OCI-LY1 (cell line): ENCODE results near the gene MRPL54.

ENCODE experiments used
- H2AFZ ChIP-seq: fragments of 200-600 bp; sonication (generic), shearing (Covaris generic); 2 replicates; pipeline ENCODE4 v1.6.0; 2014; ENCODE audit warnings: antibody characterized with exemption, mild to moderate bottlenecking, low read length
- H3F3A ChIP-seq: fragments of 200-600 bp; sonication (generic), shearing (Covaris generic); 2 replicates; pipeline ENCODE4 v1.6.0; 2014; ENCODE audit warnings: mild to moderate bottlenecking, antibody characterized with exemption, low read length, moderate library complexity; ENCODE audit not compliant: insufficient read depth
- H3K27ac ChIP-seq: fragments of 200-600 bp; sonication (generic); 2 replicates; pipeline ENCODE4 v1.5.1; 2014; ENCODE audit warnings: low read length, mixed run types, mild to moderate bottlenecking, low read depth; ENCODE audit not compliant: poor library complexity, severe bottlenecking
- H3K27me3 ChIP-seq: fragments of 200-600 bp; sonication (generic); 2 replicates; pipeline ENCODE4 v1.6.0; 2014; ENCODE audit warnings: antibody characterized with exemption, mild to moderate bottlenecking, low read length, moderate library complexity; ENCODE audit not compliant: insufficient read depth
- H3K36me3 ChIP-seq: fragments of 200-600 bp; sonication (generic); 2 replicates; pipeline ENCODE4 v1.6.1; 2014; ENCODE audit warnings: mild to moderate bottlenecking, antibody characterized with exemption, low read length, moderate library complexity, mixed read lengths; ENCODE audit not compliant: insufficient read depth
- H3K4me1 ChIP-seq: fragments of 200-600 bp; sonication (generic); 2 replicates; pipeline ENCODE4 v1.5.1; 2014; ENCODE audit warnings: mild to moderate bottlenecking, low read length, moderate library complexity; ENCODE audit not compliant: insufficient read depth, severe bottlenecking
- H3K4me2 ChIP-seq: fragments of 200-600 bp; sonication (generic), shearing (Covaris generic); 2 replicates; pipeline ENCODE4 v1.6.1; 2014; ENCODE audit warnings: low read length
- H3K4me3 ChIP-seq: fragments of 200-600 bp; sonication (generic); 2 replicates; pipeline ENCODE4 v1.5.1; 2014; ENCODE audit warnings: low read length, low read depth, mild to moderate bottlenecking, mixed read lengths; ENCODE audit not compliant: poor library complexity, severe bottlenecking
- H3K79me2 ChIP-seq: fragments of 200-600 bp; shearing (Covaris generic); 2 replicates; pipeline ENCODE4 v1.6.1; 2016; ENCODE audit warnings: mixed run types, low read length, mixed read lengths; ENCODE audit not compliant: insufficient read depth
- H3K9ac ChIP-seq: fragments of 200-600 bp; sonication (generic), shearing (Covaris generic); 2 replicates; pipeline ENCODE4 v1.6.1; 2014; ENCODE audit warnings: mild to moderate bottlenecking, low read length, mixed read lengths
- H3K9me2 ChIP-seq: fragments of 200-600 bp; sonication (generic), shearing (Covaris generic); 2 replicates; pipeline ENCODE4 v1.6.1; 2014; ENCODE audit warnings: low read depth, mild to moderate bottlenecking, low read length, mixed read lengths
- H3K9me3 ChIP-seq: fragments of 200-600 bp; shearing (Covaris generic); 2 replicates; pipeline ENCODE4 v1.6.1; 2014; ENCODE audit warnings: low read length, mixed read lengths
- H4K20me1 ChIP-seq: fragments of 200-600 bp; sonication (generic), shearing (Covaris generic); 2 replicates; pipeline ENCODE4 v1.6.0; 2016; ENCODE audit warnings: mild to moderate bottlenecking, low read length; ENCODE audit not compliant: insufficient read depth
- CTCF ChIP-seq: fragments of 200-600 bp; sonication (generic), shearing (Covaris generic); IDR thresholded peaks from 2 replicates; pipeline ENCODE4 v1.5.1; 2017; ENCODE audit warnings: mild to moderate bottlenecking, antibody characterized with exemption, low read length, moderate library complexity, mixed read lengths
- EZH2 ChIP-seq: fragments of 200-600 bp; sonication (generic), shearing (Covaris generic); IDR thresholded peaks from 2 replicates; pipeline ENCODE4 v1.8.0; 2017; ENCODE audit warnings: borderline replicate concordance, mixed run types, mild to moderate bottlenecking, antibody characterized with exemption, low read length, moderate library complexity, mixed read lengths

MRPL54 gene

DNA sequence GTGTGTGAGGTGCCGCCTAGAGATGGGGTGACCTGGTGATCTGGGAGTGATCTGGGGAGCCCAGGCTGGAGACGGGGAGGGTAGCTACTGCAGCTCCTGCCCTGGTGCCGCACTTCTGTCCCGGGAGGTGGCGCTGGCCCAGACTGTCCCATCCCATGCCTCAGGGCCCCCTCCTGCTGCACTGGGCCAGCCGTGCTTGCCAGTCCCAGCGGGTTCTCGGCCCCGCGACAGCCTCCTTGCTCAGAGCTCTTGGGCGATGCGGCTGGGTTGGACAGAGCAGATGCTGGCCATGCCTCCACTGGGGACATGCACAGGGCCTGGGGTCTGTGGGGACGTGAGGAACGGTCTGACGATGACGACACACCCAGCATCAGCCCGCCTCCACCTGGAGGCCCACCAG, 7.0 kb downstream of the MRPL54 start:
- Histone ChIP-seq H3K4me3 (no peak overlapping the region), H3K9me2 (no peaks in the 10 kb centered on the region), H3K27me3 (no peaks in the 10 kb centered on the region), H3K79me2 (no peaks in the 10 kb centered on the region), H2AFZ (no peak overlapping the region), H3K4me1 (no peaks in the 10 kb centered on the region), H3K9me3 (no peaks in the 10 kb centered on the region), H4K20me1 (no peaks in the 10 kb centered on the region), H3K9ac (no peak overlapping the region), H3F3A (no peaks in the 10 kb centered on the region), H3K36me3 (peaks cover 16% of the 10 kb centered on the region), H3K4me2 (no peak overlapping the region), H3K27ac (no peak overlapping the region)
- no peak for TF ChIP-seq EZH2
- no peak for TF ChIP-seq CTCF

DNA sequence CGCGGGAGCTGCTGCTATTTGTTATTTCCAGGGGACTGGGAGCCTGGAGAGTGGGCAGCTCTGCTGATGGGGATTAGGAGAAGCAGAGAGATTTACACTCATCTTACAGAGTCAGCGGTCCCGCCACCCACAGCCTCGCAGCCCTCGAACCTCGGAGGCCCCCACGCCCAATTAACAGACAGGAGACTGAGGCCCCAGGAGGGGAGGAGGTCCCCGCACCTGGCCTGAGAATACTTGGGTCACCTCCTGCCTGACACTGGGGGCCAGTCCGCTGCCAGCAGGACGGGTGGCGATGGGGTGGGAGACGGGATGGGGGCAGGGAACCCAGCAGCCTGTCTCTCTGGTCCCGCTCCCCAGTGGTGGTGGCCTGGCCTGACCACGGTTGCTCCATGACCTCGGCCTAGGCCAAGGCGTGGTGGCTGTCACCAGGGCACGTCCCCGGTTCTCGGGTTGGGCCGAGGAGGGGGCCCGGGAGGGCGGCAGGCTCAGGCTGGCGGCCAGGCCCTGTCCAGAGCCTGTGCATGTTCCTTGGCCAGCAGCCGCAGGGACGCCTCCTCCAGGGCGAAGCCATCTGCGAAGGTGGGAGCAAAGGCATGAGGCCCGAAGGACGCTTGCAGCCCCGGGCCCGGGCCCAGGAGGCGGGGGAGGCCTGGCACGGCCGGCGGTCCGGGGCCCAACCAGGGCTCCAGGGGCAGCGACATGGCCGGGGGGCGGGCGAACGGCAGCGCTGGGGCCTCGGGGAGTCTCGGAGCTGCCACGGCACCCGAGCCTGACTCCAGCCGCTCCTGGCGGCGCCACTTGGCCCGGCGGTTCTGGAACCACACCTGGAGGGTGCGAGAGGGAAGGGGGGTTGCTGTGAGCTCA, 7.9 kb downstream of the MRPL54 start:
- Histone ChIP-seq H3F3A (no peaks in the 10 kb centered on the region), H4K20me1 (no peaks in the 10 kb centered on the region), H3K9ac (no peak overlapping the region), H3K27ac (no peak overlapping the region), H2AFZ (no peak overlapping the region), H3K9me2 (no peaks in the 10 kb centered on the region), H3K4me1 (no peaks in the 10 kb centered on the region), H3K9me3 (no peaks in the 10 kb centered on the region), H3K79me2 (no peaks in the 10 kb centered on the region), H3K4me2 (no peak overlapping the region), H3K36me3 (peaks cover 13% of the 10 kb centered on the region), H3K27me3 (no peaks in the 10 kb centered on the region), H3K4me3 (no peak overlapping the region)
- TF ChIP-seq EZH2: no peak
- no peak for TF ChIP-seq CTCF

- Histone ChIP-seq H2AFZ (no peak overlapping the region), H3K36me3 (peaks cover 13% of the 10 kb centered on the region), H3K4me1 (no peaks in the 10 kb centered on the region), H3K79me2 (no peaks in the 10 kb centered on the region), H4K20me1 (no peaks in the 10 kb centered on the region), H3K27ac (no peak overlapping the region), H3F3A (no peaks in the 10 kb centered on the region), H3K4me3 (no peak overlapping the region), H3K27me3 (no peaks in the 10 kb centered on the region), H3K9me3 (no peaks in the 10 kb centered on the region), H3K9me2 (no peaks in the 10 kb centered on the region), H3K9ac (no peak overlapping the region), H3K4me2 (no peak overlapping the region)
- TF ChIP-seq EZH2 (no peak), CTCF (no peak)
Observed at GRCh38 chr19:3771000-3771905, 8.8 kb downstream of the MRPL54 start.
